H4 (cell line): ENCODE measurements around the gene SLC2A1. TPM values are rescaled to one million over a fixed set of nuclear protein-coding genes. Genes with fewer than 3 reads are reported as not detected.

ENCODE experiments used
- DNase-seq: peaks from one replicate; pipeline ENCODE4 v3.0.0-alpha.2; 2015; ENCODE audit warnings: low spot score
- total RNA-seq: library from RNA; depleted of rRNA; stranded (reverse); fragments of >200 nt; shearing (Covaris generic); gene quantifications from 2 replicates; pipeline ENCODE4 v1.2.3, GENCODE V29; 2014

SLC2A1 gene
- total RNA-seq, 1 experiment from 2014 or later, result 372 TPM

DNA sequence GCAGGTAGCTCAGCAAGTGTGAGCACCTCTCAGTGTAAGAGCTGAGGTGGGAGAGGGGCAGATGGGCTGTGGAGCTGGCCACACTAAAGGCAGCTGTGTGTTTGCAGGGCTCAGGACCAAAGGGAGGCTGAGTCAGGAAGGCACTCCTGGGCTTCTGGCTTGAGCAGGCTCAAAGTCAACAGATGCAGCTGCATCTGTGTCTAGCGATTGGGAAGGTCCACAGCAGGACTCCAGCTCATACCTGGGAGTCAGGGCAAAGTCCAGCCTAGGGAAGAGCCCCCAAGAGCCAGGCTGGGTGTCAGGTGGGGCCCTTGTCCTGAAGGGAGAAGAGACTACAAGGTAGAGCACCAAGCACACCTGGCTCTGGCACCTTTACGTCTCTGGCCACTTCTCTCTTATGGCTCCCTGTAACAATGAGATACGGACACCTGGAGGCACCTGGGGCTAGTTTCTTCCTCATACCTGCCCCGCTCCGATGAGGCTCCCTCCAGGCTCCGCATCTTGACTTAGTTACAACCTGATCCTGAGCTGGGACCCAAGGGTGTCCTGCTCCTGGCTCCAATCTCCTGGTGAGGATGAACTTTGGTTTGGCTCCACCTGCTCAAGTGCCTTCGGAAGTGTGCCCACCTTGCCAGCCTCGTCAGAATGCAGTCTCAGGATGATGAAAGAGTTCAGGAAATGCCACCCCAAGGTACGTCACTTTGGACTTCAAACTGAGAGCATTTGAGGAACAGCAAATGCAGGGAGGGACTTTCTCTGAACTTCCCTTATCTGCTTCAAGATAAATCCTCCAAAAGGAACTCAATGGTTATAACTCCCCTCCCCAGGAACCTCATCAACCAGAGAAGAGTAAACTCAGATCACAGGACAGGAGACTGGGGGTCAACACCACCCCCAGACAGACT lies 21.5 kb upstream of the SLC2A1 start:
- DNase-seq, result no peak

DNA sequence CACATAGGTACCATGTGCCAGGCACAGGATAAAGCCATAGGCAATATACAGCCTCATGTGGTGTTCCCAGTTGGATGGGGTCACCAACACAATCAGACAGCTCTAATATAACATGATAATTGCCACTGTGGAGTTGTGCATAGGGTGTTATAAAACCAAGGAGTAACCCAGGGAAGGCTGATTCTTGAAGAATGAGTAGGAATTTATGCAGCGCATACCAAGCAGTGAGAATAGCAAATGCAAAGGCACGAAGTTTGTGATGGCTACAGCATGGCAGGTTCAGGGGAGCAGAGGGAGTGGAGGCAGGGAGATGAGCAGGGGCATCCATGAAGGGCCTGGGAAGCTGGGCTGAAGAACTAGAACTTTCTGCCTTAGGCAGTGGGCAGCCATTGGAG lies 20.4 kb upstream of the SLC2A1 start:
- DNase-seq, result no peak

DNA sequence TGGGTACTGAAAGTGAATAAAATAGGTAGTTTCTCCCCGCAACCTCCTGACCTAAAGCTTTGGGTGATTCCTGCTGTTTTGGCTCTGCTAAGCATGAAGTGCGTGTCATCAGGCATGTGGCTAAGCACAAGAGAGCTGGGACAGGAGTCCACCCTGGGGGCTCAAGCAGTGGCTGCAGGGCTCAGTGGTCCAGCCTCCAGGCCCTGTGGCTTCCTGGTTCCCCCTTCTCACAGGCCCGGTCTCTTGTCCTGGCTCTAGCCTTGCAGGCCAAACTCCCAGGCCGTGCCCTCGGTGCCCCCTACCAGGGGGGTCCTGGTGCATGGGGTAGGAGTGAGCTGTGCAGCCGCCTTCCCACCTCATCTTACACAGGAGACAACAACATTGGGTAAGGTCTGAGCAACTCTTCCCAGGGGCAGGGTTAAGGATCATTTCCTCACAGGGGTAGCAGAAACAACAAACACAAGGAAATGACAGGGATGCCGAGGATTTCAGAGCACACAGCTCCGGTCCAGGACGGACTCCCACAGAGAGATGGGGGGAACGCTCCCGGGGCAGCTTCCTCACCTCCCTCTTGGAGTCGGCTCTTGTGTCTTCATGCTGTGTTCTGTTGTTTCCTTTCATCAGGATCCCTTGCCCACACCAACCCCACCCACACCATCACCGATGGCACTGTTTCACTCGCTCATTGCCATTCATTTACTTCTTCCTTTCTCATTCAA lies 19.8 kb upstream of the SLC2A1 start:
- no peak for DNase-seq

DNA sequence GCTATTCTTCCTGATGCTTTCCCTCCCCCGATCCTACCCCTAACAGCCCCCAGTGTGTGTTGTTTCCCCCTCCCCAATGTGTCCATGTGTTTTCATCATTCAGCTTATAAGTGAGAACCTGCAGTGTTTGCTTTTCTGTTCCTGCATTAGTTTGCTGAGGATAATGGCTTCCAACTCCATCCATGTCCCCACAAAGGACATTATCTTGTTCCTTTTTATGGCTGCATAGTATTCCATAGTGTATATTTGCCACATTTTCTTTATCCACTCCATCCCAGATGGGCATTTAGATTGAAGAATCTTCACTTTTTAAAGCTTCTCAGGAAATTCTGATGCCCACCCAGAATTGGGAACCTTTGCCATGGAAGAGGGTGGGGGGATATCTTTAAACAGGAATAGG lies 19.0 kb upstream of the SLC2A1 start:
- no peak for DNase-seq

- DNase-seq, result no peak
These were observed 17.0 kb upstream of the SLC2A1 start for GRCh38 chr1:42975561-42976225.

DNA sequence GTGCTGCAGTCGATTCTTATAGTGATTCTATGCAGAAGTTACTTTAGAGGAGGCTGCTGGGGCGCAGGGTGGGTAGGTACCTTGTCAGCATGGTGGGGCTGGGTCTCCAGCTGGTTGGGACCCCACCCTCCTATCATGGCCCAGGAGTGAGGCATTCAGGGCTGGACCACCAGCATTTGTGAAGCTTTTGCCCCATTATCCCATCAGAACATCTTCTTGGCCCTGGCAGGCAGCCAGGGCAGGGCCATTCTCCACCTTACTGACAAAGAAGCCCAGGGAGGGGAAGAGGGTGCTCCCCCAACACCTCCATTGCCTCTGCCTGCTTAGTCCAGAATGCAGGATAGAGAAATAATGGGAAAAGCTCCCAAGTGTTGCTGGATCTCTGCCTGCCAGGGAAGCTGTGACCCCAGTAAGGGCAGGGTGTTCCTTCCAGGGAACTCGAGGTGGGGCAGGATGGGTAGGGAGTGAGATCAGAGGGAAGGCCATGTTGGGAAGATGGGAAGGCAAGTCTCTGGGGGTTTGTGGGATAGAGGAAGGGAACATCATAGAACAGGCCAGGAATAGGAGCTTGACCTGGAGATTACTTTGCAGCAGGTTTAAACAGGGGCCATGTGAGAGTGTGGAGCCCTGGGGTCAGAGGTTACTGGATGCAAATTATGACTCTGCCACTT lies 16.2 kb upstream of the SLC2A1 start:
- DNase-seq, result no peak

GRCh38 chr1:42973799-42974198 lies 15.1 kb upstream of the SLC2A1 start:
- no peak for DNase-seq

GRCh38 chr1:42973286-42973685 lies 14.6 kb upstream of the SLC2A1 start:
- DNase-seq, result no peak

DNA sequence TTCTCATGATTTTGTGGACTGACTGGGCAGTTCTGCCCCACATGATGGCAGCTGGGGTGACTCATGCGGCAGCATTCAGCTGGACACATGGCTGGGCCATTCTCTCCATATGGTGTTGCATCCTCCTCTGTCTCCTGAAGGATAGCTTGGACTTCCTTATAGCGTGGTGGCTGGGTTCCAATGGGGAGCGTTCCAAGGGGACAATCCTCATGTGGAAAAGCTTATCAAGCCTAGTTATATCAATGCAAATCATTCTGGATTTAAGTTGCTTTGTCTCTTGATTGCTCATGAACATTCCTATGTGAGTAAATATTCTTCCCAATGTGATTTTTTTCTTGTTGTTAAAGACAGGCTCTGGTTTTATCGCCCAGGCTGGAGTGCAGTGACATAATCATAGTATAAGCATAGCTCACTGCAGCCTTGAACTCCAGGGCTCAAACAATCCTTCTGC lies 13.2 kb upstream of the SLC2A1 start:
- peak; percentile 56 for DNase-seq

DNA sequence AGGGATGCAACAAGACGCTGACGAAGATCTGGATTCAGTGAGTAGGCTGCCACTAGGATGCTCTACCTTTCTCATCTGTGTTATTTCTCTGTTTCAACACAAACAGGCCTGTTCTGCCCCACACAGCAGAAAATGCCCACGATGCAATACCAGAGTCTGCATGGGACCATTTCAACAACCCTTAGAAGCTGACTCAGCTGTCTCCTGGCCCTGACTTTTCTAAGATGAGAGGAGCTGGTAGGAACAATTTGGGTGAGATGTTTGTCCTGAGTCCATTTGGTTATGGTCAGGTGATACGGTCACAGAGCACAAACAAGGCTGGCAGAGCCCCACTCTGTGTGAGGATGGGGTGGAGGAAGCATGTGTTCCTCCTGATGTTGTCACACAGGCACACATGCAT lies 11.5 kb upstream of the SLC2A1 start:
- no peak for DNase-seq

DNA sequence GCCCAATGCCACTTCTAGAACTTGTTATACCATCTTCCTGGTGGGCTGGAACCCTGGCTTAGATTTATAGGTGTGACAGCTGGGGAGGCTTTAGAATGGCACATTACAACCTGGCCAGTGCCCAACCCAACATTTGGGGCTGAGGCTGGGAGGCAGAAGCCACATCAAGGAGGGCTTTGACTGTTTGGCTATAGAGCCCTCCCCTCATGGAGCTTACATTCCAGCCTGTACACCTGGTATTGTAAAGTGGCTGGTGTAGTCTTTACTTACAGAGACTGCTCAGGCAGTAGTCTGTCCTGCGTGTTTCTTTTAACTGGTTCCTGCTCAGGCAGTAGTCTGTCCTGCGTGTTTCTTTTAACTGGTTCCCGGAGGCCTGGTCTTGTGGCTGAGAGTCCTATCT lies 10.0 kb upstream of the SLC2A1 start:
- DNase-seq, result no peak

DNA sequence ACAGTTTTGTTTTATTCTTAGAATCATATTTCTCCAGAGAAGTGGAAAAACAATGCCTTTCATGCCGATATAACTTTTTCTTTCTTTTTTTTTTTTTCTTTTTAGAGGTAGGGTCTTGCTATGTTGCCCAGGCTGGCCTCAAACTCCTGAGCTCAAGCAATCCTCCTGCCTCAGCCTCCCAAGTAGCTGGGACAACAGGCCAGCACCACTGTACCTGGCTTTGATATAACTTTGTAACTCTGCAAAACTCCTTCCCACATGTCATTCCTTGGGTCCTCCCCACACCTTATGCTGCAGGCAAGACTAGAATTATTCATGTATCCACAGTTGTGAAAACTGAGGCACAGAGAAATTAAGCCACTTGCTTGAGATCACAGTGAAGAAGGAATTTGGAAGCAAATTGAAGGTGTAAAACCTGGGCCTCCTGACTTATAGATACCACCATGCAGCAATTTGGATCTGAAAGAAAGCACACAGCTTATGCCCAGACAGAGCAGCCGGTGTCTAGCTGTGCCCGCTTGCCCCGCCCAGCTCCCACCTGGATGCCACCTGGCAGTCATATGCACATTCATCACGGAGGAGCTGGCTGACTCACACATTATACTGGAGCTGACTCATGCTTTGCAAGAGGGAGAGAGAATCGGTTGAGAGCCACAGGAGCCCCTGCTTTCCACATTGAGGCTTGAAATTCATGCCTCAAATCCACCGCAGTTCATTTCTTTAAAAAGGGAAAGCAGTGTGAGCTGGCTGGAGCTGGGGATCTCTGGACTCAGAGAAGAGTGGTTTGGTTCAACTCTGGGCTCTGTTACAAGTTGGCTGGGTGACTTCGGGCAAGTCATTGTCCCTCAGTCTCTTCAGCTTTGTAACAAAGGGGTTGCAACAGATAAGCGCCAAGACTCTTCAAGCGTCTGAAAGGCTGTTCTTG lies 8.3 kb upstream of the SLC2A1 start:
- DNase-seq, result peak; percentile 98

DNA sequence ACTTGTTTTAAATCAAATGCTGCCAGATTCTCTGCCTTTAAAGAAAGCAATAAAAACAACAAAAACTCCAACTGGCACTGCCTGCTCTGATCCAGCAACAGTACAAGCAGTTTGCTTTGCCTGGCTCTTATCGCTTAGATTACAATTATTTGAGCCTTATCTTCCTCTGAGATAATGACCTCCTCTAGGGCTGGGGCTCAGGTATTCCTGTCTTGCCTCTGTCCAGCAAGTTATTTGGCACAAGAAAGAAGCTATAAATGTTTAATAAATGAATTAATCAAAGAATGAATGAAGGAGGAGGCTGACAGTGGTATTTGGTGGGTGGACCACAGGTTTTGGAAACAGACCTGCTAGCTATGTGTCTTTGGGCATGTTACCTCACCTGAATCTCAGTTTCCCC lies 6.7 kb upstream of the SLC2A1 start:
- no peak for DNase-seq

- DNase-seq, result no peak
These were observed 5.6 kb upstream of the SLC2A1 start for GRCh38 chr1:42964044-42964812.

DNA sequence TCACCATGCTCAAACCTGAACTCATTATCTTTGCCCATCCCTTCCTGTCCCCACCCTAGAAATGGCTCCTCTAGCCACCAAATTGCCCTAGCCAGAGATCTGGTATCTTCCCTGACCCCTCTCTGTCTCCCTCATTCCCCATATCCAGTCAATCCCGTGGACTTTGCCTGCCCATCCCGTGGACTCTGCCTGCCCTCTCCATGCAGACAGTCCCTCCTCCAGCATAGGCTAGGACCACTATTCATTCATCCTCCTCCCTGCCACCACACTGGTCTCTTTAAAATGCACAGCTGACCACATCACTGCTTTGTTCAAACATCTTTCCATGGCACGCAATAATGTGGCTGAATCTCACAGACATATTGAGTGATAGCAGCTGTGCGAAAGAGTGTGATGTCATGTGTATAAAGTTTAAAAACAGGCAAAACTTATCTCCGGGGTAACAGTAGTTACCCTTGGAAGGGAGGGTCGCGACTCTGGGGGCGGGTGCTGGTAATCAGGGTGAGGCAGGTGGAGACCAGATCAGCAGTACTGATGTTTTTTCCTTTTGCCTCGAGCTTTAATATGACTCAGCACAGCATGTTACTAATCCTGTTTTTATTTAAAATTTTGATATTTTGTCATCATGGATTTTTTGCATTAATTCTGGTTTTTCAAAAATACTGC lies 4.8 kb upstream of the SLC2A1 start:
- peak; percentile 99 for DNase-seq

DNA sequence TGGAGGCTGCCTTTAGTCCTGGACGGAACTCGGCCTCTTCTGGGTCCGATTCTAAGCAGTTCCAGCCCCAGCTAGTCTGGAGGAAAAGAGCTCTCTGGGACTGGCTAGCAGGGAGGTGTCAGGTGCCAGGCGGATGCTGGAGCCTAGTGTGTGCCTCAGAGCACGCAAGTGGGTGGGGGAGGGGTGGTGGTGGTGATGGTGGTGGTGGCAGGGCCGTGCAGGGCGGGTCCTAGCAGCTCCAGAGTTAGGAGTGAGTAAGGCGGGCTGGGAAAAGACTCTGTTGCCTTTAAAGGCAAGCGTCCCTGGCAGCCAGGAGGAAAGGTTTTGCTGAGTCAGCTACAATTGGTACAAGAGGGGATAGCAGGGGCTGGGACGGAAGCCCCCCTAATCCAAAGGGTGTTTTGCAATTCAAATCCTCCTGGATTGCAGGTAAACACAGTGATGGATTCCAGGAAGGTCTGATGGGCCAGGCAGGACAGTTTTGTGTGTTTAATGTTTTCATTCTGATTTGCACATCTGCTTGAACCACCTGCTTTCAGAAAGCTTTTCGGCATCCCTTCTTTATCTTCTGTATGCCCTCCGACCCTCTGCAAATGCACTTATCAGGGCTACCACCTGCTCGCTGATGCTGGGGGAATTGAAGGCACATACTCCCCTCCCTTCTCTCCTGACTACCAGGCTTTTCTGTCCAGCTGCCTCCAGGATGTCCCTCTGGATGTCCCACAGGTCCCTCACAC lies 4.1 kb upstream of the SLC2A1 start:
- DNase-seq, result peak; percentile 93

GRCh38 chr1:42961312-42962091 lies 2.8 kb upstream of the SLC2A1 start:
- DNase-seq, result peak; percentile 89
